Astrocyte (in vitro differentiated cells and primary cell): ENCODE measurements around the gene MPC2.

Experiments used
- EZH2 ChIP-seq: IDR thresholded peaks from 2 replicates; pipeline ENCODE4 v1.6.1; 2012; ENCODE audit warnings: mild to moderate bottlenecking, low read length, inconsistent platforms; ENCODE audit not compliant: insufficient read depth
- TF ChIP-seq, protein P1 (sequence below): IDR thresholded peaks from 2 replicates; pipeline ENCODE4 v1.5.1; 2011; ENCODE audit warnings: low read depth, mild to moderate bottlenecking, inconsistent platforms, low read length, moderate library complexity; ENCODE audit not compliant: insufficient read depth

DNA sequence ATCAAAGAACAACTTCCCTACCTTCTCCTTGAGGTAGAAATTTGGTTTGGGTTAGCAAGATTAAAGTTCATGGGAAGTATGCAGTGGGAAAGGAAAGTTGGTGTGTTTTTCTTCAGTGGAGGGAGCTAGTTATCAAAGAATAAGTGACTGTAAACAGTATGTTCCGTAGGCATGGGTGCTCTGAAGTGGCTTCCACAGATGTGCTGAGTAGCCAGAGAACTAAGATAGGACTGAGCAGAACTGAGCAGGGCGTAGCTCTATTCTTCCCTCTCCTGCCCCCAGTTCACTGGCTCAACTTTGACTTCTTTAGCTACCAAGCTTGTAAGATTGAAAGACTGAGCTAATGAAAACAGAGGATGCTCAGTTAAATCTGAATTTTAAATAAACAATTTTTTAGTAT lies 26.3 kb downstream of the MPC2 start:
- TF ChIP-seq, protein P1, sequence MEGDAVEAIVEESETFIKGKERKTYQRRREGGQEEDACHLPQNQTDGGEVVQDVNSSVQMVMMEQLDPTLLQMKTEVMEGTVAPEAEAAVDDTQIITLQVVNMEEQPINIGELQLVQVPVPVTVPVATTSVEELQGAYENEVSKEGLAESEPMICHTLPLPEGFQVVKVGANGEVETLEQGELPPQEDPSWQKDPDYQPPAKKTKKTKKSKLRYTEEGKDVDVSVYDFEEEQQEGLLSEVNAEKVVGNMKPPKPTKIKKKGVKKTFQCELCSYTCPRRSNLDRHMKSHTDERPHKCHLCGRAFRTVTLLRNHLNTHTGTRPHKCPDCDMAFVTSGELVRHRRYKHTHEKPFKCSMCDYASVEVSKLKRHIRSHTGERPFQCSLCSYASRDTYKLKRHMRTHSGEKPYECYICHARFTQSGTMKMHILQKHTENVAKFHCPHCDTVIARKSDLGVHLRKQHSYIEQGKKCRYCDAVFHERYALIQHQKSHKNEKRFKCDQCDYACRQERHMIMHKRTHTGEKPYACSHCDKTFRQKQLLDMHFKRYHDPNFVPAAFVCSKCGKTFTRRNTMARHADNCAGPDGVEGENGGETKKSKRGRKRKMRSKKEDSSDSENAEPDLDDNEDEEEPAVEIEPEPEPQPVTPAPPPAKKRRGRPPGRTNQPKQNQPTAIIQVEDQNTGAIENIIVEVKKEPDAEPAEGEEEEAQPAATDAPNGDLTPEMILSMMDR = no peak
- TF ChIP-seq EZH2 = no peak
